Activated naive CD8-positive, alpha-beta T cell treated with anti-CD3 and anti-CD28 coated beads, Interleukin-2, amount 10 ng/mL, durations not matched to agents 7 days and 5 days (primary cell): Measurements from ENCODE around the gene SIRT2. TPM values are rescaled to one million over a fixed set of nuclear protein-coding genes. Genes with fewer than 3 reads are reported as not detected.

Experiments
- ATAC-seq: fragments of 150-1000 bp; cut with Tn5 transposase; one replicate; pipeline ENCODE4 v1.10.0; 2021; ENCODE audit warnings: low read depth, moderate library complexity
- POLR2A ChIA-PET: fragments of 350-600 bp; sonication (Branson Sonifier 250); formaldehyde crosslinking; loops from one replicate; lab custom pipeline; 2021; ENCODE audit warnings: antibody characterized with exemption; lab: Charles Lee
- DNase-seq: peaks from one replicate; pipeline ENCODE4 v3.0.0; 2021
- H3K27ac Mint-ChIP-seq: one replicate; pipeline ENCODE4 v1.8.0; 2022; ENCODE audit warnings: mild to moderate bottlenecking, mixed read lengths
- H3K27me3 Mint-ChIP-seq: one replicate; pipeline ENCODE4 v1.8.0; 2022; ENCODE audit warnings: mild to moderate bottlenecking, moderate library complexity, mixed read lengths
- H3K36me3 Mint-ChIP-seq: one replicate; pipeline ENCODE4 v1.8.0; 2021; ENCODE audit warnings: mild to moderate bottlenecking, mixed read lengths
- H3K4me1 Mint-ChIP-seq: one replicate; pipeline ENCODE4 v1.8.0; 2021; ENCODE audit warnings: mixed read lengths
- H3K4me3 Mint-ChIP-seq: one replicate; pipeline ENCODE4 v1.8.0; 2022; ENCODE audit warnings: mild to moderate bottlenecking, moderate library complexity, mixed read lengths
- H3K9me3 Mint-ChIP-seq: one replicate; pipeline ENCODE4 v1.8.0; 2021; ENCODE audit warnings: mixed read lengths
- total RNA-seq, 2 experiments: library from RNA; stranded (reverse); gene quantifications; one replicate each; pipeline ENCODE4 v1.2.3, GENCODE V29; 2021

SIRT2 gene
- total RNA-seq, 2 experiments from 2014 or later = 46.6 to 49.1 TPM

DNA sequence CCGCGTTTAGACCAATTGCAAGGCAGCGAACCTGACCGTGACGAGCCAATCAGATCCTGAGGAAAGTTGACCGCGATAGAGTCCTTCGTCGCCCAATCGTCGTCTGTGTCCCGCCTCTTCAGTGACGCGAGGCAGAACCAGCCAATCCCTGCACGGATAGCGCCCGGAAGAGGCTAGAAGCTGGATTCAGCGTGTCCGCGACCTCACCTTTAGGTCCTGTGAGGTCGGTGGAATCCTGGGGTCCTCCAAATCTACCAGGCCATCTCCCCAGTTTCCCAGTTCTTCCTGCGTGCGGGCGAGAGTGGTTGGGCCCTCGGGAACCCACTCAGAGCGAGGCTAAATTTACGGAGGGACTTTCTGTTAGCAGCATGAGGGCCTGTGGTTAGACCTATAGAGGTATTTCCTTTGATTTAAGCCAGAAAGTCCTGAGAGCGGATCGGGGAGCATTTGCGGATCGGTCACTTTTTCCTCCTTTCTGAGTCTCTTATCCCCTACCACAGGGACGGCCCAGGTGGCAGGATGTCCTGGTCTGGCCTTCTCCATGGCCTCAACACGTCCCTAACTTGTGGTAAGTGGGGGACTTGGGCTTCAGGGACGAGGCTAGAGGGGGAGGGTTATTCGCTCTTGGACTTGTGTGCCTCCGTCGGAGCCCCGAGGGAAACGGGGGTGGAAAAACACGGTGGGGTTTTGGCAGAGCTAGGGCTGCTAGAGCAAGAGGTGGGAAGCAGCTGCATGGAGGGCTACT is 31.5 kb upstream of the SIRT2 start, which contains the start of gene MRPS12:
TSS of gene MRPS12 (plus strand) at position 169 of the 745 bp plus-strand sequence. CDS start at position 520, 351 bp downstream.
- H3K36me3 Mint-ChIP-seq = peaks cover 30% of the 10 kb centered on the region
- peak within 1 kb of the TSS; percentile 98 for H3K4me3 Mint-ChIP-seq
- peak within 1 kb of the TSS; percentile 99 for H3K27ac Mint-ChIP-seq
- peaks cover 6% of the 10 kb centered on the region for H3K9me3 Mint-ChIP-seq
- H3K4me1 Mint-ChIP-seq = peaks cover 29% of the 10 kb centered on the region
- POLR2A ChIA-PET = interaction anchor here (0.8 to 3.7 kb wide), 20 partner anchors 10 to 557 kb away, joined by 3 to 13 read pairs (median 6); partner anchors contain the start of genes ECH1, EIF3K, FAM98C and MAP4K1
- ATAC-seq = peak; percentile 92
- no peaks in the 10 kb centered on the region for H3K27me3 Mint-ChIP-seq
- peak; percentile 95 for DNase-seq

DNA sequence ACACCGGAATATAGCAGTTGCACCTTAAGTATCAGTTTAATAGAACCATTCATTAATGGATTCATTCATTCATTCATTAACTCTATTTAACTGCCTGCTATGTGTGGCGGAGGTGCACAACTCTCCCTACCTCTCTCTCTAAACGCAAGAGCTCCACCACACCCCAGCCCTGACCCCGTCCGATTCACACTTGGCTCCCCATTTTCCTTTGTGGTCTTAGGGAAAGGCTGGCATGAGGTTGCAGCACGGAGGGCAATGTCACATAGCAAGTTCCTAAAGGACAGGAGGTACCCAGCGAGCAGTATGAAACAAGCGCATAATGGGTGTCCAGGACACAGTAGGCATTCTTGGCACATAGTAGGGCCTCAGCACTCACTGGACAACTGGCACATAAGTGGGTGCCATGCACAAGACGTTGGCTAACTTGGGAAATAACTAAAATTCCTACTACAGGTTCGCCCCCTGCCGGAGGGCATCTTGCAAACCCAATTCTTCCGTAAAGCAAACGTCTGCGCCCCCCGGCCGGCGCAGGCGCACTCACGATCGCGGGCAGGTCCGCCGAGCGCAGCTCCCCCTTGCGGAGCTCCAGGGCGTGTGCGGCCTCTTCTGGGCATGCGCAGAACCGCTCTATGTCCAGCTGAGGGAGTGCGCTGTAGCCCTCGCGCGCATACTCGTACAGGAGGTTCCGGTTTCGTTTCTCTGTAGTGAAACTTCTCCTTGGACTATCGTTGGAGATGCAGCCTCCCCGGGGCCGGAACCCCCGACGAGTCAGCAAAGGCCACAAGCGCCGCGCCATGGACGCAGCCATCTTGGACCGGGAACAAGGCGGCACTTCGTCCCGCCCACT is 30.7 kb upstream of the SIRT2 start, which contains the start of gene SARS2:
TSS of gene SARS2 (minus strand) at position 835 of the 847 bp plus-strand sequence. CDS start at position 808, 27 bp downstream.
- peaks cover 29% of the 10 kb centered on the region for H3K4me1 Mint-ChIP-seq
- ATAC-seq = peak; percentile 74
- POLR2A ChIA-PET = interaction anchor here (0.6 to 3.7 kb wide), 21 partner anchors 9 to 556 kb away, joined by 3 to 13 read pairs (median 5); partner anchors contain the start of genes ECH1, EIF3K, FAM98C and MAP4K1

GRCh38 chr19:38928391-38929001 is 29.1 kb upstream of the SIRT2 start:
- Mint-ChIP-seq H3K9me3 (no peaks in the 10 kb centered on the region), H3K36me3 (peaks cover 9% of the 10 kb centered on the region), H3K27ac (peak overlapping the region; percentile 27), H3K4me1 (peaks cover 29% of the 10 kb centered on the region), H3K4me3 (peak overlapping the region; percentile 98), H3K27me3 (no peaks in the 10 kb centered on the region)
- no peak for ATAC-seq
- no peak for DNase-seq
- POLR2A ChIA-PET = interaction anchor here (0.7 to 1.7 kb wide), 2 partner anchors 13 to 292 kb away, joined by 3 read pairs; no protein-coding TSS in a partner anchor

More for the DNA sequence above, 30.7 kb upstream of the SIRT2 start, which contains the start of gene SARS2:
- Mint-ChIP-seq H3K36me3 (peaks cover 24% of the 10 kb centered on the region), H3K27ac (peak within 1 kb of the TSS; percentile 99), H3K27me3 (no peaks in the 10 kb centered on the region), H3K9me3 (peaks cover 6% of the 10 kb centered on the region), H3K4me3 (peak within 1 kb of the TSS; percentile 98)
- peak; percentile 96 for DNase-seq

- no peak for ATAC-seq
Measured at GRCh38 chr19:38924388-38924787, 25.0 kb upstream of the SIRT2 start.

DNA sequence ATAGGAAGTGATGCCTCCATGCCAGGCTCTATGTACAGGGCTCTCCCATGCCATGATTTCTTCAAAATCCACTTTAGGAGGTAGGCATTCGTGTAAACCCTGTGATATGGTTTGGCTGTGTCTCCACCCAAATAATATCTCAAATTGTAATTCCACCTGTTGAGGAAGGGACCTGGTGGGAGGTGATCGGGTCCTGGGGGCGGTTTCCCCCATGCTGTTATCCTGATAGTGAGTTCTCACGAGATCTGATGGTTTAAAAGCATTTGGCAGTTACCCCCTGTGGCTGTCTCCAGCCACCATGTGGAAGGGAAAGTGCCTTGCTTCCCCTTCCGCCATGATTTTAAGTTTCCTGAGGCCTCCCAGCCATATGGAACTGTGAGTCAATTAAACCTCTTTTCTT is 23.1 kb upstream of the SIRT2 start:
- DNase-seq (no peak), ATAC-seq (no peak)
- Mint-ChIP-seq H3K9me3 (no peaks in the 10 kb centered on the region), H3K27me3 (no peaks in the 10 kb centered on the region), H3K4me3 (no peak overlapping the region), H3K27ac (no peak overlapping the region), H3K4me1 (no peaks in the 10 kb centered on the region), H3K36me3 (peaks cover 6% of the 10 kb centered on the region)
- POLR2A ChIA-PET = interaction anchor here (0.7 kb wide), 1 partner anchor 25 kb away, joined by 4 read pairs; no protein-coding TSS in a partner anchor

More at GRCh38 chr19:38924388-38924787, 25.0 kb upstream of the SIRT2 start:
- H3K4me3 Mint-ChIP-seq = no peak overlapping the region
- POLR2A ChIA-PET = interaction anchor here (0.6 kb wide), 1 partner anchor 295 kb away, joined by 3 read pairs; no protein-coding TSS in a partner anchor
- no peak for DNase-seq
- no peak overlapping the region for H3K27ac Mint-ChIP-seq
- H3K4me1 Mint-ChIP-seq = peaks cover 11% of the 10 kb centered on the region
- H3K9me3 Mint-ChIP-seq = no peaks in the 10 kb centered on the region
- no peaks in the 10 kb centered on the region for H3K27me3 Mint-ChIP-seq
- peaks cover 8% of the 10 kb centered on the region for H3K36me3 Mint-ChIP-seq

GRCh38 chr19:38921420-38922274 is 22.2 kb upstream of the SIRT2 start:
- no peak overlapping the region for H3K27ac Mint-ChIP-seq

DNA sequence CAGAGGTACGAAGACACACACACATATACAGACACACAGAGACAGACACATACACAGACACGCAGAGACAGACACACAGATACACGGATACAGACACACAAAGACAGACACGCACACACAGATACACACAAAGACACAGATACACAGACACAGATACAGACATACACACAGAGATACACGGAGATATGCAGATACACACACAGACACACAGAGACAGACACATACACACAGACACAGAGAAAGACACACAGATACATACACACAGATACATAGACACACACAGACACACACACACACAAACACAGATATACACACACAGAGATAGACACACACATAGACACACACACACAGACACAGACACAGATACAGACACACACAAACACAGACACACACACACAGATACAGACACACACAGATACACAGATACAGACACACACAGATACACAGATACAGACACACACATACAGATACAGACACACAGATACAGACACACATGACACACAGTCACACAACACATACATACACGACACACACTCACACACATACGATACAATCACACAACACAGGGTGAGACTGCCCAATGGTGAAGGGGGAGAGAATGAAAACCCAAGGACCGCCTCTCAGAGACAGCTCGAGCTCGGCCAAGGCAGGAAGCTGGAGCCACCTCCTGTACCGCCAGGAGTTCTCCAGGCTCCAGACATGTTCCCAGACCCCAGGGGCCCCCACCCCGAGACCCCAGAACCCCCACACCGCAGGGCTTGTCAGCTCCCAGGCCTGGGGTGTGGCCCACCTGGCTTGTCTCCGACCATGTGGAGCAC is 21.4 kb upstream of the SIRT2 start:
- Mint-ChIP-seq H3K27ac (no peak overlapping the region), H3K27me3 (no peaks in the 10 kb centered on the region), H3K4me3 (no peak overlapping the region), H3K9me3 (no peaks in the 10 kb centered on the region), H3K36me3 (peaks cover 6% of the 10 kb centered on the region), H3K4me1 (no peaks in the 10 kb centered on the region)
- no peak for ATAC-seq
- POLR2A ChIA-PET = interaction anchor here (0.9 kb wide), 1 partner anchor 10 kb away, joined by 3 read pairs; the partner anchor contains the start of genes MRPS12 and SARS2
- DNase-seq = no peak

More at GRCh38 chr19:38921420-38922274, 22.2 kb upstream of the SIRT2 start:
- H3K4me3 Mint-ChIP-seq = no peak overlapping the region
- H3K4me1 Mint-ChIP-seq = no peaks in the 10 kb centered on the region
- DNase-seq (no peak), ATAC-seq (no peak)
- no peaks in the 10 kb centered on the region for H3K27me3 Mint-ChIP-seq
- no peaks in the 10 kb centered on the region for H3K9me3 Mint-ChIP-seq
- POLR2A ChIA-PET = interaction anchor here (0.9 kb wide), 1 partner anchor 9 kb away, joined by 3 read pairs; the partner anchor contains the start of genes MRPS12 and SARS2
- H3K36me3 Mint-ChIP-seq = peaks cover 6% of the 10 kb centered on the region

DNA sequence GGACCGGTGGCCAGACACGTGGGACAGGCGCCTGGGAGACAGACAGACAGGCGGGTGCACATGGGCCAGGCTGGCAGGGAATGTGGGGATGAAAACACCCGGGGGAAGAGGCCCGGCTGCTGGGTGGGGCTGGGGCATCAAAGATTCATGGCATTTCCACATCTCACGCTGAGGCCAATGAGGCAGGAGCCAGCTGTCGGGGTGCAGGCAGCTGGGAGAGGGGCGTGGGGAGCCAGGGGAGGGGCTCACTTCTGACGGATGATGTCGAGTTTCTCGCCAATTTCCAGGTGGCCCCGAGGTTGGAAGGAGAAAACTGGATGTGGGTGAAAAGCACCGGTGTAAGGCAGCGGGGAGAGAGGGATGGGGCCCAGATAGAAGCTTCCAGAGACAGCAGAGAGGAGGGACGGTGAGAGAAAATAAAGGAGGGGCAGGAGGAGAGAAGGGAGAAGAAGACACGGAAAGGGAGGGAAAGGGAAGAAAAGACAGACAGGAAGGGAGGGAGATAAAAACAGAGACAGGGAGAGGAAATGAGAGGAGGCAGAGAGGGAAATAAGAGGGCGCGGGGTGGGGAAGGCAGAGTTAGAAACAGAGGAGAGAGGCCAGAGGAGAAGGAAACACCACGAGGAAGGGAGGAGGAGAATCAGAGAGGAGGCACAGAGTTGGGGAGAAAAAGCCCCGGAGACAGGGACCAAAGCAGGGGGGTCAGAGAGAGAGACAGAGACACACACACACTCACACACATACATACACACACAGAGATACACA is 20.6 kb upstream of the SIRT2 start:
- no peak overlapping the region for H3K4me3 Mint-ChIP-seq
- no peaks in the 10 kb centered on the region for H3K4me1 Mint-ChIP-seq
- H3K36me3 Mint-ChIP-seq = peaks cover 6% of the 10 kb centered on the region
- ATAC-seq (no peak), DNase-seq (no peak)
- H3K9me3 Mint-ChIP-seq = no peaks in the 10 kb centered on the region
- no peak overlapping the region for H3K27ac Mint-ChIP-seq
- H3K27me3 Mint-ChIP-seq = no peaks in the 10 kb centered on the region
- POLR2A ChIA-PET = no interaction called here

DNA sequence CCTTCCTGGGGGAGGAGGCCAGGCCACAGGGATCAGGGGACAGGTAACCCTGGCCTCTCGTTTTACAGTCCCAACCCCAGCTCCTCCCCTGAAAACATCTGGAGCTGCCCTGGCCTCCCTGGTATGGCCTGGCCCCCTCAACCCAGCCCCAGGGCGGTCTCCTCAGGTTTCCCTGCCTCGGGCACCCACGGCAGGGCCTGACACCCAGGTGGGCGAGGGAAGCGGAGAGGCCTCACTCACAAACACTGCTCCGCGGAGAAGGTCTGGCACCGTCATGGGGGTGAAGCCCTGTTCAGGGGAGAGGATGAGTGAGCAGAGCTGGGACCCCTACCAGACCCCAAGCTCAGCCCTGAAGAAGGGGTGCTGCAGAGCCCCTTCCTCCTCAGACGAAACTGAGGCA is 19.1 kb upstream of the SIRT2 start:
- Mint-ChIP-seq H3K27me3 (no peaks in the 10 kb centered on the region), H3K27ac (no peak overlapping the region), H3K4me3 (no peak overlapping the region), H3K36me3 (peaks cover 6% of the 10 kb centered on the region), H3K9me3 (no peaks in the 10 kb centered on the region), H3K4me1 (no peaks in the 10 kb centered on the region)
- POLR2A ChIA-PET = no interaction called here
- ATAC-seq (no peak), DNase-seq (no peak)

- peaks cover 2% of the 10 kb centered on the region for H3K4me1 Mint-ChIP-seq
- POLR2A ChIA-PET = no interaction called here
- H3K9me3 Mint-ChIP-seq = no peaks in the 10 kb centered on the region
- DNase-seq = no peak
- ATAC-seq = no peak
- no peak overlapping the region for H3K4me3 Mint-ChIP-seq
- H3K27ac Mint-ChIP-seq = no peak overlapping the region
- H3K36me3 Mint-ChIP-seq = peaks cover 6% of the 10 kb centered on the region
- H3K27me3 Mint-ChIP-seq = no peaks in the 10 kb centered on the region
Measured at GRCh38 chr19:38917921-38918491, 18.6 kb upstream of the SIRT2 start.
